MCF 10A (cell line): ENCODE data around the gene MRPL36. TPM values are rescaled to one million over a fixed set of nuclear protein-coding genes. Genes with fewer than 3 reads are reported as not detected.

Source experiments
- BruUV-seq: library from RNA; stranded (reverse); fragments of 400-500 nt; replicated peaks from 2 replicates; lab custom pipeline; 2021; lab: Mats Ljungman, UMichigan
- CTCF ChIA-PET: fragments of 300-600 bp; sonication (Branson Sonifier 250); formaldehyde crosslinking; extraction: SDS; loops from one replicate; lab custom pipeline; 2021; ENCODE audit warnings: antibody characterized with exemption, inconsistent platforms; lab: Yijun Ruan, JAX
- POLR2A ChIA-PET: fragments of 300-600, 350-650 bp; sonication (Branson Sonifier 250); formaldehyde crosslinking; extraction: SDS; loops from one replicate; lab custom pipeline; 2020; ENCODE audit warnings: antibody characterized with exemption, inconsistent platforms; lab: Yijun Ruan, JAX
- DNase-seq: peaks from one replicate; pipeline ENCODE4 v3.0.0-alpha.2; 2018; ENCODE audit not compliant: unreplicated experiment
- H3K27ac Mint-ChIP-seq: one replicate; pipeline ENCODE4 v1.8.0; 2022; ENCODE audit warnings: mild to moderate bottlenecking, low read depth, mixed read lengths; ENCODE audit not compliant: unreplicated experiment
- H3K27me3 Mint-ChIP-seq: one replicate; pipeline ENCODE4 v1.8.0; 2022; ENCODE audit warnings: mixed read lengths; ENCODE audit not compliant: insufficient read depth, unreplicated experiment
- H3K36me3 Mint-ChIP-seq: one replicate; pipeline ENCODE4 v1.8.0; 2022; ENCODE audit warnings: mild to moderate bottlenecking, moderate library complexity, mixed read lengths; ENCODE audit not compliant: insufficient read depth, unreplicated experiment
- H3K4me1 Mint-ChIP-seq: one replicate; pipeline ENCODE4 v1.8.0; 2022; ENCODE audit warnings: mixed read lengths; ENCODE audit not compliant: insufficient read depth, unreplicated experiment
- H3K4me3 Mint-ChIP-seq: one replicate; pipeline ENCODE4 v1.8.0; 2022; ENCODE audit warnings: mild to moderate bottlenecking, moderate library complexity, mixed read lengths; ENCODE audit not compliant: unreplicated experiment
- H3K9me3 Mint-ChIP-seq: one replicate; pipeline ENCODE4 v1.8.0; 2022; ENCODE audit warnings: mixed read lengths; ENCODE audit not compliant: unreplicated experiment
- intact Hi-C: fragments of 100-400 bp; cut with micrococcal nuclease; formaldehyde crosslinking; loops from 2 replicates; pipeline ENCODE4 v1.14.1; 2022
- total RNA-seq: library from RNA; stranded (reverse); gene quantifications from 2 replicates; pipeline ENCODE4 v1.2.3, GENCODE V29; 2022
- TF ChIP-seq, protein P1 (sequence below): fragments of 200-600 bp; IDR thresholded peaks from one replicate; pipeline ENCODE4 v1.8.0; 2022; ENCODE audit warnings: antibody characterized with exemption, mild to moderate bottlenecking; ENCODE audit not compliant: unreplicated experiment

Gene MRPL36
- total RNA-seq, 1 experiment from 2014 or later = 101 TPM

DNA sequence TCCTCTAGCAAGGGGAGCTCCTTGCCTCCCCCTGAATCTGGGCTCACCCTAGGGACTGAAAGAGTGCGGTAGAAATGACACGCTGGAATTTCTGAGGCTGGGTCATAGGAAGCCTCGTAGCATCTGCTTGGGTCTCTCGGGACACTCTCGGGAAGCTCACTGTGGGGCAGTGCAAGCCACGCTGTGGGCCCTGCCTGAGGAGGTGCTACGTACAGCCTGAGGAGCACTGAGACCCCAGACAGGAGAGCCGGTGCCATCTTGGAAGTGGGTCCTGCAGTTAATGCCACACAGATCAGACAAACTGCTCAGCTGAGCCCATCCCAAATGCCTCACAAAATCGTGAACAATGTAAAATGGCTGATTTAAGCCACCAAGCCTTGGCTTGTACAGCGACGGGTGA, 1.8 kb downstream of the MRPL36 start:
- TF ChIP-seq, protein P1, sequence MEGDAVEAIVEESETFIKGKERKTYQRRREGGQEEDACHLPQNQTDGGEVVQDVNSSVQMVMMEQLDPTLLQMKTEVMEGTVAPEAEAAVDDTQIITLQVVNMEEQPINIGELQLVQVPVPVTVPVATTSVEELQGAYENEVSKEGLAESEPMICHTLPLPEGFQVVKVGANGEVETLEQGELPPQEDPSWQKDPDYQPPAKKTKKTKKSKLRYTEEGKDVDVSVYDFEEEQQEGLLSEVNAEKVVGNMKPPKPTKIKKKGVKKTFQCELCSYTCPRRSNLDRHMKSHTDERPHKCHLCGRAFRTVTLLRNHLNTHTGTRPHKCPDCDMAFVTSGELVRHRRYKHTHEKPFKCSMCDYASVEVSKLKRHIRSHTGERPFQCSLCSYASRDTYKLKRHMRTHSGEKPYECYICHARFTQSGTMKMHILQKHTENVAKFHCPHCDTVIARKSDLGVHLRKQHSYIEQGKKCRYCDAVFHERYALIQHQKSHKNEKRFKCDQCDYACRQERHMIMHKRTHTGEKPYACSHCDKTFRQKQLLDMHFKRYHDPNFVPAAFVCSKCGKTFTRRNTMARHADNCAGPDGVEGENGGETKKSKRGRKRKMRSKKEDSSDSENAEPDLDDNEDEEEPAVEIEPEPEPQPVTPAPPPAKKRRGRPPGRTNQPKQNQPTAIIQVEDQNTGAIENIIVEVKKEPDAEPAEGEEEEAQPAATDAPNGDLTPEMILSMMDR = no peak
- ChIA-PET POLR2A (interaction anchor here (0.6 to 6.8 kb wide), 2 partner anchors 88 to 1791 kb away, joined by 3 to 131 read pairs; partner anchors contain the start of gene IRX4), CTCF (interaction anchor here (0.7 to 1.6 kb wide), 3 partner anchors 34 to 76 kb away, joined by 3 to 7 read pairs (median 3); no protein-coding TSS in a partner anchor)
- DNase-seq = no peak
- H3K4me1 Mint-ChIP-seq = peaks cover 16% of the 10 kb centered on the region
- peak overlapping the region; percentile 29 for H3K4me3 Mint-ChIP-seq
- H3K27me3 Mint-ChIP-seq = no peaks in the 10 kb centered on the region
- peaks cover 22% of the 10 kb centered on the region for H3K36me3 Mint-ChIP-seq
- no peaks in the 10 kb centered on the region for H3K9me3 Mint-ChIP-seq
- BruUV-seq = no TSS peak
- H3K27ac Mint-ChIP-seq = no peak overlapping the region
- intact Hi-C loops = no loop called here

DNA sequence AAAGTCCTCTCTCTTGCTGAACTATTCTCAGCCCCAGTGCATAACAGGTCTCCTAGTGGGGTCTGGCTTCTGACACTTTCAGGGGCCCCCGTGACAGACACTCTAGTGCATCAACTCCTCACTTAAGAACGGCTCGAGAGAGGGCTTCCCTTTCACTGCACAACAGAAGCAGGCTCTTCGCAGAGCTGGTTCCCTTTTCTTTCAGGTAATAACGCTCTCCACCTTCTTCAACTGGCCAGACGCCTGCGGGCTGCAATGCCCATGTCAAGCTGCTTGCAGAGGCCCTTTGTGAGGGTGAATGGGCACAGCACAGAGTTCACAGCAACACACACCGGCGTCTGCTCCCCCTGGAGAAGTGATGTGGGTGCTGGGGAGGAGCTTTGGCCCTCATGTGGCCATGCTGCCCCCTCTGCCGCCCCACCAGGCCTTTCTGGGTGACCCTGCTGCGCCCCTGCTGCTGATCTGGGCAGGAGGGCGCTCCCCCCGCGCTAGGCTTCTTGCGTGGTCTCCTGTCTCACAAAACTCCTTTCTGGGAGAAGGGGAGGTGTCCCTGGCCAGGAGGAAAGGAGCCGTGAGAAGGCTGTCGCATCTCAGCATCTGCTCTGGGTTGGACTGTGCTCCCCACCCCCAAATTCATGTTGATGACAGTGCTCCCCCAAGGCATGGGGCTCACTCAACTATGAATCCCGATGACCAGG, 2.4 kb downstream of the MRPL36 start:
- H3K4me1 Mint-ChIP-seq = peaks cover 13% of the 10 kb centered on the region
- DNase-seq = no peak
- ChIA-PET POLR2A (interaction anchor here (6.8 kb wide), 1 partner anchor 88 kb away, joined by 131 read pairs; the partner anchor contains the start of gene IRX4), CTCF (interaction anchor here (0.7 to 0.8 kb wide), 2 partner anchors 62 to 76 kb away, joined by 3 read pairs; no protein-coding TSS in a partner anchor)
- no TSS peak for BruUV-seq
- TF ChIP-seq, protein P1 = no peak
- H3K27ac Mint-ChIP-seq = no peak overlapping the region
- no peaks in the 10 kb centered on the region for H3K9me3 Mint-ChIP-seq
- intact Hi-C loops = no loop called here
- H3K27me3 Mint-ChIP-seq = no peaks in the 10 kb centered on the region
- peaks cover 19% of the 10 kb centered on the region for H3K36me3 Mint-ChIP-seq
- no peak overlapping the region for H3K4me3 Mint-ChIP-seq

DNA sequence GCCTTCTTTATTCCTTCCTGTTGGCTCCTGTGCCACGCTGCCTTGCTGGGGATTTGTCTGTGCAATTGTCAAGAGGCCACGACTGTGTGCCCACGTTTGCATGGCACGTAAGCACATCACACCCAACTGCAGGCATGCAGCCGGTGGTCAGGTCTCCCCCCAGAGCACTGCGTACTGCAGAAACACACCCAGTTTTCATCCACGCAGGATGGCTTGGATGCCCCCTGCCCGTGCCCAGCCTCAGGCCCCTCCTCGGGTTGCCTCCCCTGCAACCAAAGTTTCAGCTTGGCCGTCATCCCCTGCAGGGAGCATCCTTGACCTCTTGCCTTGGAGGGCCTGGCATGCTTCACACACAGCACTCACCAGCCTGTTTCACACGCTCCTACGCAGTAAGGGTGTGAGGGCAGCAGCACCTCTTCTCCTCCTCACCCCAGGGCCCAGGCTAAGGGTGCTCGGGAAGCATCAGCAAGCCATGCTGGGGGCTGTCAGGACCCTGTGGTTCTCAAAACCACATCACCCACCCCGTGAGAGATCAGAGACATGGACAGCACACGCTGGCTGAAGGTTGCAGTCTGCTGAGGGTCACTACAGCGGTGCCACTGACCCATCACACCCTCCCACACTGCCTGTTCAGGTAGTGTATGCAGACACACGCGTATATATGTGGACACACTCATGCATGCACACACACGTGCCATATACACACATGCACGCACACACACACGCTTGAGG, 3.1 kb downstream of the MRPL36 start:
- no TSS peak for BruUV-seq
- no peak overlapping the region for H3K4me3 Mint-ChIP-seq
- intact Hi-C loops = no loop called here
- no peak for DNase-seq
- ChIA-PET POLR2A (no interaction called here), CTCF (no interaction called here)
- TF ChIP-seq, protein P1 = no peak
- peaks cover 19% of the 10 kb centered on the region for H3K36me3 Mint-ChIP-seq
- H3K4me1 Mint-ChIP-seq = peaks cover 13% of the 10 kb centered on the region
- no peaks in the 10 kb centered on the region for H3K9me3 Mint-ChIP-seq
- H3K27ac Mint-ChIP-seq = peak overlapping the region; percentile 54
- no peaks in the 10 kb centered on the region for H3K27me3 Mint-ChIP-seq

DNA sequence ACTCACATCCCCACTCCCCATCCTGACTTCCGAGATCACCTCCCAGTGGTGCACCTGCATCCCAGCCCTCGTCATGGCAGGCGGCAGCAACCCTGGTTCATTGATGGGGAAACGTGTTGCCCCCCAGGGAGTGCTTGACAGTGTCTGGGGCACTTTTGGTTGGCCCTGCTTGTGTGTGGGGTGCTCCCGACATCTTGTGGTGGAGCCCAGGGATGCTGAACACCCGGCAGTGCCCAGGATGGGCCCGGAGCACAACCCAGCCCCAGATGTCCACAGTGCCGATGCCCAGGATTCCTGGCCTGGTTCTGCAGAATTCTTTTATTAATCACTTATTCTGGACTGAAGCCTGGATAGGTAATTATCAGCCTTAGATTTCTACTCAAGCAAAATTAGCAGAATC, 3.7 kb downstream of the MRPL36 start:
- H3K27me3 Mint-ChIP-seq = no peaks in the 10 kb centered on the region
- TF ChIP-seq, protein P1 = no peak
- no peaks in the 10 kb centered on the region for H3K9me3 Mint-ChIP-seq
- H3K27ac Mint-ChIP-seq = peak overlapping the region; percentile 54
- H3K4me3 Mint-ChIP-seq = no peak overlapping the region
- no TSS peak for BruUV-seq
- CTCF ChIA-PET = no interaction called here
- H3K4me1 Mint-ChIP-seq = peaks cover 13% of the 10 kb centered on the region
- DNase-seq = no peak
- intact Hi-C loops = no loop called here
- POLR2A ChIA-PET = interaction anchor here (0.6 kb wide), 1 partner anchor 55 kb away, joined by 3 read pairs; no protein-coding TSS in a partner anchor
- peaks cover 19% of the 10 kb centered on the region for H3K36me3 Mint-ChIP-seq
